Natural killer cell (primary cell): Measurements from ENCODE around the gene P3H2. TPM values are rescaled to one million over a fixed set of nuclear protein-coding genes. Genes with fewer than 3 reads are reported as not detected.

Source experiments
- ATAC-seq, 3 donors: fragments of 150-1000 bp in 2 of 3; fragments of 200-7000 bp in 1 of 3; cut with Tn5 transposase; 1 replicate in 1 of 3; 2 replicates in 2 of 3; pipeline ENCODE4 v1.10.0; 2021; ENCODE audit warnings: mild to moderate bottlenecking in 2 of 3, moderate library complexity in 2 of 3
- DNase-seq, 2 donors: peaks; one replicate each; pipeline versions ENCODE4 v3.0.0 to v3.0.0-alpha.2; 2013 to 2021; ENCODE audit warnings: mixed read lengths in 1 of 2
- H3K27ac ChIP-seq: one replicate; pipeline ENCODE4 v1.5.1; 2013; ENCODE audit warnings: mild to moderate bottlenecking, low read length
- H3K27me3 ChIP-seq: one replicate; pipeline ENCODE4 v1.6.1; 2013; ENCODE audit warnings: low read length; ENCODE audit not compliant: control insufficient read depth, insufficient read depth
- H3K36me3 ChIP-seq: one replicate; pipeline ENCODE4 v1.6.1; 2013; ENCODE audit warnings: low read length; ENCODE audit not compliant: control insufficient read depth, insufficient read depth
- H3K4me1 ChIP-seq: one replicate; pipeline ENCODE4 v1.6.1; 2013; ENCODE audit warnings: low read length; ENCODE audit not compliant: control insufficient read depth, insufficient read depth
- H3K4me3 ChIP-seq: one replicate; pipeline ENCODE4 v1.5.1; 2013; ENCODE audit warnings: low read length
- H3K9me3 ChIP-seq: one replicate; pipeline ENCODE4 v1.6.1; 2013; ENCODE audit warnings: low read length; ENCODE audit not compliant: control insufficient read depth, insufficient read depth
- H3K27ac Mint-ChIP-seq, 2 donors: one replicate each; pipeline ENCODE4 v1.8.0; 2022; ENCODE audit warnings: mild to moderate bottlenecking in 2 of 2, mixed read lengths in 2 of 2, moderate library complexity in 1 of 2
- H3K27me3 Mint-ChIP-seq, 2 donors: one replicate each; pipeline ENCODE4 v1.8.0; 2022; ENCODE audit warnings: low read depth in 2 of 2, mixed read lengths in 2 of 2
- H3K36me3 Mint-ChIP-seq: one replicate; pipeline ENCODE4 v1.8.0; 2022; ENCODE audit warnings: mixed read lengths
- H3K4me1 Mint-ChIP-seq, 2 donors: one replicate each; pipeline ENCODE4 v1.8.0; 2022; ENCODE audit warnings: mixed read lengths in 2 of 2
- H3K4me3 Mint-ChIP-seq: one replicate; pipeline ENCODE4 v1.8.0; 2022; ENCODE audit warnings: mild to moderate bottlenecking, moderate library complexity, mixed read lengths
- H3K9me3 Mint-ChIP-seq, 2 donors: one replicate each; pipeline ENCODE4 v1.8.0; 2022; ENCODE audit warnings: mixed read lengths in 2 of 2
- WGBS: methylation state at CpG from one replicate; pipeline ENCODE4 v1.1.7; 2013; ENCODE audit warnings: missing lambda C conversion rate; ENCODE audit not compliant: insufficient coverage; 5-methylcytosine and 5-hydroxymethylcytosine counted together
- intact Hi-C: fragments of 100-400 bp; cut with micrococcal nuclease; formaldehyde crosslinking; loops from one replicate; pipeline ENCODE4 v1.14.2; 2022
- total RNA-seq, 4 donors: library from RNA; stranded (reverse); fragments of 120-200 nt in 1 of 4; gene quantifications; one replicate each; pipeline versions ENCODE4 v1.2.3 to v1.2.4, GENCODE V29; 2013 to 2022
- TF ChIP-seq, protein P1 (sequence below): fragments of 200-600 bp; IDR thresholded peaks from one replicate; pipeline ENCODE4 v1.8.0; 2022; ENCODE audit warnings: antibody characterized with exemption

P3H2 gene
- total RNA-seq, 3 donors from 2014 or later (not counting 1 experiment from before 2014, with no cell fraction given) = 0.43 to 1.0 (median 0.64) TPM

- Mint-ChIP-seq H3K27me3 (no peaks in the 10 kb centered on the region), H3K36me3 (no peaks in the 10 kb centered on the region), H3K4me3 (no peak overlapping the region), H3K4me1 (no peaks in the 10 kb centered on the region), H3K27ac (no peak overlapping the region), H3K9me3 (no peaks in the 10 kb centered on the region)
- Histone ChIP-seq H3K36me3 (no peaks in the 10 kb centered on the region), H3K4me1 (no peaks in the 10 kb centered on the region), H3K9me3 (no peaks in the 10 kb centered on the region), H3K27me3 (no peaks in the 10 kb centered on the region), H3K4me3 (no peak overlapping the region), H3K27ac (no peak overlapping the region)
- intact Hi-C loops = no loop called here
- ATAC-seq (no peak), DNase-seq (no peak)
- TF ChIP-seq, protein P1, sequence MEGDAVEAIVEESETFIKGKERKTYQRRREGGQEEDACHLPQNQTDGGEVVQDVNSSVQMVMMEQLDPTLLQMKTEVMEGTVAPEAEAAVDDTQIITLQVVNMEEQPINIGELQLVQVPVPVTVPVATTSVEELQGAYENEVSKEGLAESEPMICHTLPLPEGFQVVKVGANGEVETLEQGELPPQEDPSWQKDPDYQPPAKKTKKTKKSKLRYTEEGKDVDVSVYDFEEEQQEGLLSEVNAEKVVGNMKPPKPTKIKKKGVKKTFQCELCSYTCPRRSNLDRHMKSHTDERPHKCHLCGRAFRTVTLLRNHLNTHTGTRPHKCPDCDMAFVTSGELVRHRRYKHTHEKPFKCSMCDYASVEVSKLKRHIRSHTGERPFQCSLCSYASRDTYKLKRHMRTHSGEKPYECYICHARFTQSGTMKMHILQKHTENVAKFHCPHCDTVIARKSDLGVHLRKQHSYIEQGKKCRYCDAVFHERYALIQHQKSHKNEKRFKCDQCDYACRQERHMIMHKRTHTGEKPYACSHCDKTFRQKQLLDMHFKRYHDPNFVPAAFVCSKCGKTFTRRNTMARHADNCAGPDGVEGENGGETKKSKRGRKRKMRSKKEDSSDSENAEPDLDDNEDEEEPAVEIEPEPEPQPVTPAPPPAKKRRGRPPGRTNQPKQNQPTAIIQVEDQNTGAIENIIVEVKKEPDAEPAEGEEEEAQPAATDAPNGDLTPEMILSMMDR = no peak
These were observed 139.0 kb downstream of the P3H2 start for GRCh38 chr3:189981668-189982067.

DNA sequence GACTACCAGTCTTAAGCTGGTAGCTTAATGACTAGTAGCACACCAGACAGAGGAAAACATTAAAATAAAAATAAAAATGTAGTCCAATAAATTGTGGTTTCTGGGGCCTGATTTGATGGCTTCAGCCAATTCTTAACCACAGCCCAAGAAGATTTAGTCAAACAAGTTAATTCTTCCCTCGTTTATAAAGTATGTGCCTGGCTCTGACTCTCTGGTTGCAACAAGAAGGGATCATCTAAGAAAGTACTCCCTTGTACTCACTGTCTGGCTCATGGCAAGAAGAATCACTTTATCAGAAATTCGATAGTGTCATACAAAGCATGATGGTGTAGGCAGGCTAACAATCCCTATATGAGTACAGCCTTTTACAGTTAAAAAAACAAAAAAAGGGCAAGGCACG, 141.9 kb downstream of the P3H2 start:
- H3K27ac Mint-ChIP-seq = no peak overlapping the region
- no peaks in the 10 kb centered on the region for H3K9me3 Mint-ChIP-seq
- H3K36me3 ChIP-seq = no peaks in the 10 kb centered on the region
- DNase-seq (no peak), ATAC-seq (no peak)
- H3K4me1 ChIP-seq = no peaks in the 10 kb centered on the region
- TF ChIP-seq, protein P1 = no peak
- H3K27me3 ChIP-seq = no peaks in the 10 kb centered on the region
- H3K9me3 ChIP-seq = no peaks in the 10 kb centered on the region
- no peak overlapping the region for H3K27ac ChIP-seq
- intact Hi-C loops = no loop called here
- H3K4me3 ChIP-seq = no peak overlapping the region
- H3K4me3 Mint-ChIP-seq = no peak overlapping the region
- H3K27me3 Mint-ChIP-seq = peaks cover 0 to 4% of the 10 kb centered on the region in 2 donors
- no peaks in the 10 kb centered on the region for H3K4me1 Mint-ChIP-seq
- WGBS = 67% methylated on average over 3 of the region's 3 CpGs
- H3K36me3 Mint-ChIP-seq = no peaks in the 10 kb centered on the region

DNA sequence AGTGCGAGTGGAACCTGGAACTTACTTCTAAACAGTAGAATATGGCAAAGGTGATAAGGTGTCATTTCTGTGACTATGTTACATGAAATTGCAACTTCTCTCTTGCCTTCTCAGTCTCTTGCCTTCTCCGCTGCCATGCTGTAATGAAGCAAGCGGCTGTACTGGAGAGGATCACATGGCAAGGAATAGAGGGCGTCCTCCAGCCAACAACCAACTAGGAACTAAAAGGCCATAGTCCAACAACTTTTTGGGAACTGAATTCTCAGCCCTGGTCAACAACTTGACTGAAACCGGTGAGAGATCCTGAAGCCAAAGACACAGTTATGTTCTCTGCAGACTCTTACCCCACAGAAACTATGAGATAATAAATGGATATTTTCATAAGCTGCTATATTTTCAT, 143.5 kb downstream of the P3H2 start:
- Mint-ChIP-seq H3K4me3 (no peak overlapping the region), H3K27ac (no peak overlapping the region), H3K36me3 (no peaks in the 10 kb centered on the region), H3K4me1 (no peaks in the 10 kb centered on the region), H3K9me3 (no peaks in the 10 kb centered on the region), H3K27me3 (peaks cover 0 to 4% of the 10 kb centered on the region in 2 donors)
- no peak overlapping the region for H3K27ac ChIP-seq
- ATAC-seq (no peak), DNase-seq (no peak)
- no peak overlapping the region for H3K4me3 ChIP-seq
- intact Hi-C loops = no loop called here
- no peaks in the 10 kb centered on the region for H3K9me3 ChIP-seq
- 71% methylated on average over 4 of the region's 5 CpGs for WGBS
- H3K36me3 ChIP-seq = no peaks in the 10 kb centered on the region
- H3K27me3 ChIP-seq = no peaks in the 10 kb centered on the region
- no peaks in the 10 kb centered on the region for H3K4me1 ChIP-seq
- TF ChIP-seq, protein P1 = no peak

DNA sequence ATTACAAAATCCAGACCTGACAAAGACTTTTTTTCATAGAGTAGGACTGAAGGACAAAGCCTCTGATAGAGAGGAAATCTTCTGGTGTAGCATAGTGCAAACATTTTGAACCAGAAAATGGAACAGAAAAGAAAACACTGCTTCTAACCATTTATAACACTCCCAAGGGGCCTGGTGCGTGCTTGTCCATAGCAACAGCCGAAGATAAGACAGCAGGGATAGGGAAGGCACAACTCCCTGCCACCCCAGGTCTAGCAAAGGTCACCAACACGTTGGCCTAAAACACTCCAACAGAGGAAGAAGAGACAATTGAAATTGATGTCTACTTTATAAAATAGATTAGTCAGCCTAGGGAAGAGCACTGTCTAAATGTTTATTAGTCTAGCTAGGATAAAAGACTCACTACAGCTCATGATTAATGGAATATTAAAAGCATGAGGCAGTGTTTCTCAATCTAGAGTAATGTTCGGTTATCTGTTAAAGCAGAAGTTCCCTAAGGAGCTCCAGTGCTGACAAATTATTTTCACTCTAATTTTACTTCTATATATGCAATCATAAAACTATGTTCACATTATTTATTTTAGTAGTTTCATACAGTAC, 145.2 kb downstream of the P3H2 start:
- no peak overlapping the region for H3K4me3 ChIP-seq
- no peaks in the 10 kb centered on the region for H3K4me1 Mint-ChIP-seq
- H3K27me3 ChIP-seq = no peaks in the 10 kb centered on the region
- TF ChIP-seq, protein P1 = no peak
- intact Hi-C loops = no loop called here
- no peaks in the 10 kb centered on the region for H3K9me3 ChIP-seq
- H3K9me3 Mint-ChIP-seq = no peaks in the 10 kb centered on the region
- H3K27ac ChIP-seq = no peak overlapping the region
- no peak for DNase-seq
- no peak overlapping the region for H3K4me3 Mint-ChIP-seq
- H3K36me3 Mint-ChIP-seq = no peaks in the 10 kb centered on the region
- WGBS = no CpG with 5 or more reads among the region's 4 CpGs
- H3K27ac Mint-ChIP-seq = no peak overlapping the region
- peaks cover 0 to 4% of the 10 kb centered on the region in 2 donors for H3K27me3 Mint-ChIP-seq
- no peaks in the 10 kb centered on the region for H3K4me1 ChIP-seq
- ATAC-seq = no peak
- H3K36me3 ChIP-seq = no peaks in the 10 kb centered on the region
